H9 (cell line): ENCODE data around the gene FCER1G. TPM values are rescaled to one million over a fixed set of nuclear protein-coding genes. Genes with fewer than 3 reads are reported as not detected.

Source experiments
- DNase-seq: peaks from one replicate; pipeline ENCODE4 v3.0.0-alpha.2; 2017
- H2AFZ ChIP-seq: one replicate; pipeline ENCODE4 v1.6.1; 2013; ENCODE audit warnings: mild to moderate bottlenecking, low read length, control low read depth, moderate library complexity
- H2AK5ac ChIP-seq: 2 replicates; pipeline ENCODE4 v1.6.1; 2013; ENCODE audit warnings: low read length, control low read depth, mixed read lengths; ENCODE audit not compliant: insufficient read length
- H2BK120ac ChIP-seq: one replicate; pipeline ENCODE4 v1.6.1; 2013; ENCODE audit warnings: low read depth, mild to moderate bottlenecking, low read length, control low read depth, inconsistent platforms; ENCODE audit not compliant: poor library complexity, severe bottlenecking
- H2BK12ac ChIP-seq: 2 replicates; pipeline ENCODE4 v1.6.1; 2013; ENCODE audit warnings: low read length, control low read depth, mixed read lengths, low read depth; ENCODE audit not compliant: insufficient read length
- H2BK15ac ChIP-seq: 2 replicates; pipeline ENCODE4 v1.6.1; 2013; ENCODE audit warnings: low read depth, low read length, control low read depth
- H2BK20ac ChIP-seq: one replicate; pipeline ENCODE4 v1.6.1; 2013; ENCODE audit warnings: low read depth, mild to moderate bottlenecking, low read length, control low read depth, inconsistent platforms; ENCODE audit not compliant: poor library complexity, severe bottlenecking
- H2BK5ac ChIP-seq: 2 replicates; pipeline ENCODE4 v1.6.1; 2013; ENCODE audit warnings: low read length, control low read depth, mixed read lengths; ENCODE audit not compliant: insufficient read length
- H3K14ac ChIP-seq: 2 replicates; pipeline ENCODE4 v1.6.1; 2013; ENCODE audit warnings: low read length, control low read depth; ENCODE audit not compliant: insufficient read depth
- H3K18ac ChIP-seq: 2 replicates; pipeline ENCODE4 v1.6.1; 2013; ENCODE audit warnings: low read depth, mild to moderate bottlenecking, mixed read lengths, low read length, control low read depth; ENCODE audit not compliant: insufficient read length
- H3K23ac ChIP-seq: 2 replicates; pipeline ENCODE4 v1.6.1; 2013; ENCODE audit warnings: low read length, control low read depth, mixed read lengths, low read depth; ENCODE audit not compliant: insufficient read length
- H3K23me2 ChIP-seq: 2 replicates; pipeline ENCODE4 v1.6.1; 2013; ENCODE audit warnings: low read depth, mild to moderate bottlenecking, mixed read lengths, low read length, control low read depth; ENCODE audit not compliant: insufficient read length, poor library complexity, severe bottlenecking
- H3K27ac ChIP-seq: 2 replicates; pipeline ENCODE4 v1.5.1; 2013; ENCODE audit warnings: low read length, control low read depth, mixed read lengths, low read depth; ENCODE audit not compliant: insufficient read length
- H3K27me3 ChIP-seq: 2 replicates; pipeline ENCODE4 v1.6.1; 2013; ENCODE audit warnings: low read length, control low read depth, inconsistent platforms; ENCODE audit not compliant: insufficient read depth
- H3K4ac ChIP-seq: 2 replicates; pipeline ENCODE4 v1.6.1; 2013; ENCODE audit warnings: low read depth, mild to moderate bottlenecking, control low read depth, inconsistent platforms, low read length, moderate library complexity
- H3K4me1 ChIP-seq: 2 replicates; pipeline ENCODE4 v1.6.1; 2013; ENCODE audit warnings: low read length, control low read depth, inconsistent platforms; ENCODE audit not compliant: insufficient read depth
- H3K4me2 ChIP-seq: 2 replicates; pipeline ENCODE4 v1.6.1; 2013; ENCODE audit warnings: low read length, control low read depth, mixed read lengths; ENCODE audit not compliant: insufficient read length, insufficient read depth
- H3K56ac ChIP-seq: 2 replicates; pipeline ENCODE4 v1.6.1; 2013; ENCODE audit warnings: low read depth, mild to moderate bottlenecking, mixed read lengths, low read length, control low read depth; ENCODE audit not compliant: insufficient read length
- H3K79me1 ChIP-seq: 2 replicates; pipeline ENCODE4 v1.6.1; 2013; ENCODE audit warnings: low read depth, mild to moderate bottlenecking, moderate library complexity, low read length, control low read depth, inconsistent platforms; ENCODE audit not compliant: insufficient read depth, poor library complexity, severe bottlenecking
- H3K79me2 ChIP-seq: 2 replicates; pipeline ENCODE4 v1.6.1; 2013; ENCODE audit warnings: low read length, control low read depth, inconsistent platforms; ENCODE audit not compliant: insufficient read depth
- H3K9ac ChIP-seq: 2 replicates; pipeline ENCODE4 v1.6.1; 2013; ENCODE audit warnings: low read length, control low read depth, mixed read lengths; ENCODE audit not compliant: insufficient read length; ENCODE audit errors: extremely low read depth
- H3K9me3 ChIP-seq: one replicate; pipeline ENCODE4 v1.6.1; 2013; ENCODE audit warnings: low read depth, low read length, inconsistent platforms; ENCODE audit not compliant: control insufficient read depth
- H3T11ph ChIP-seq: one replicate; pipeline ENCODE4 v1.6.1; 2013; ENCODE audit warnings: mild to moderate bottlenecking, low read length, control low read depth, inconsistent platforms
- H4K20me1 ChIP-seq: one replicate; pipeline ENCODE4 v1.6.1; 2013; ENCODE audit not compliant: control insufficient read depth, insufficient read length, insufficient read depth
- H4K5ac ChIP-seq: 2 replicates; pipeline ENCODE4 v1.6.1; 2013; ENCODE audit warnings: low read depth, mild to moderate bottlenecking, mixed read lengths, low read length, control low read depth; ENCODE audit not compliant: insufficient read length
- H4K8ac ChIP-seq: replicated peaks from 2 replicates; pipeline ENCODE4 v1.6.1; 2013; ENCODE audit warnings: low read length, control low read depth, mixed read lengths, low read depth; ENCODE audit not compliant: insufficient read length
- H4K91ac ChIP-seq: 2 replicates; pipeline ENCODE4 v1.6.1; 2013; ENCODE audit warnings: low read depth, mild to moderate bottlenecking, moderate library complexity, mixed read lengths, low read length, control low read depth; ENCODE audit not compliant: insufficient read length
- H3K27ac Mint-ChIP-seq, 3 experiments: 2 replicates in 2 of 3; 3 replicates in 1 of 3; pipeline ENCODE4 v1.8.0; 2020 to 2021; ENCODE audit warnings: mixed read lengths in 3 of 3, mild to moderate bottlenecking in 1 of 3, moderate library complexity in 1 of 3
- H3K27me3 Mint-ChIP-seq: 2 replicates; pipeline ENCODE4 v1.8.0; 2021; ENCODE audit warnings: low read depth, mild to moderate bottlenecking, moderate library complexity, mixed read lengths
- H3K36me3 Mint-ChIP-seq, 3 experiments: 2 replicates in 2 of 3; 3 replicates in 1 of 3; pipeline ENCODE4 v1.8.0; 2020 to 2021; ENCODE audit warnings: low read depth in 3 of 3, mixed read lengths in 3 of 3; ENCODE audit not compliant: insufficient read depth in 1 of 3
- H3K4me1 Mint-ChIP-seq, 2 experiments: 2 replicates each; pipeline ENCODE4 v1.8.0; 2020; ENCODE audit warnings: mixed read lengths in 2 of 2
- H3K4me3 Mint-ChIP-seq, 2 experiments: 2 replicates in 1 of 2; 3 replicates in 1 of 2; pipeline ENCODE4 v1.8.0; 2020 to 2021; ENCODE audit warnings: mild to moderate bottlenecking in 2 of 2, mixed read lengths in 2 of 2, moderate library complexity in 1 of 2
- H3K9me3 Mint-ChIP-seq, 2 experiments: 2 replicates in 1 of 2; 3 replicates in 1 of 2; pipeline ENCODE4 v1.8.0; 2020; ENCODE audit warnings: mild to moderate bottlenecking in 2 of 2, mixed read lengths in 2 of 2, moderate library complexity in 1 of 2
- WGBS: extraction: QIAGEN DNeasy Blood & Tissue Kit; methylation state at CpG from one replicate; pipeline ENCODE4 v1.1.7; 2013; ENCODE audit warnings: missing lambda C conversion rate, low lambda C conversion rate, mixed read lengths; ENCODE audit not compliant: insufficient read length; ENCODE audit errors: extremely low coverage; 5-methylcytosine and 5-hydroxymethylcytosine counted together
- long read RNA-seq: library from polyadenylated mRNA; unstranded; transcript quantifications from one replicate; pipeline ENCODE4 v2.0.0, GENCODE V29; 2020
- total RNA-seq: library from RNA; stranded (reverse); gene quantifications from 2 replicates; pipeline ENCODE4 v1.2.1, GENCODE V29; 2021
- TF ChIP-seq, protein P1 (sequence below): fragments of 200-600 bp; sonication (generic); conservative IDR thresholded peaks from 3 replicates; pipeline ENCODE4 v1.8.0; 2021; ENCODE audit warnings: antibody characterized with exemption, mild to moderate bottlenecking

The FCER1G gene
- total RNA-seq = 0.44 and 0.90 TPM in 2 replicates
- long read RNA-seq = 0 reads

DNA sequence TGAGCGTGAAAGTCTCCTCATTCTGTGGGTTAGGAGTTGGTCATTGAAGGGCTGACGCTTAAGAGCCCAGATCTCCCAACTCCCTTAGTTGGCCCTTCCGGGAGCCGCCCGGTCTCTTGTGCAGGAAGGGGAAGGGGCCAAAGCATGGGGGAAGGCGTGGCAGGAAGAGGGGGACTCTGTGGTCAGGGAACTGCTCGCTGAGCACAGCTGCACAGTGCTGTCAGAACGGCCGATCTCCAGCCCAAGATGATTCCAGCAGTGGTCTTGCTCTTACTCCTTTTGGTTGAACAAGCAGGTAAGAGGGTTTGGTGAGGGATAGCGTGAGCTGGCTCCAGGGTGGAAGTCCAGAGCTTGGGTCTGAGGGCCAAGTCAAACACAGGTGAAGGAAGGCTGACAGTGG is at the start of gene FCER1G:
FCER1G (plus strand) TSS at position 220 of the 400 bp plus-strand sequence; CDS start at position 247, 27 bp downstream.
- no peak within 1 kb of the TSS for H3K56ac ChIP-seq
- no peak within 1 kb of the TSS for H3K4me3 Mint-ChIP-seq
- H4K5ac ChIP-seq = no peak within 1 kb of the TSS
- peaks cover 21 to 49% (median 49%) of the 10 kb centered on the region in 3 experiments for H3K36me3 Mint-ChIP-seq
- no peak within 1 kb of the TSS for H3K4me2 ChIP-seq
- H3K4ac ChIP-seq = no peak within 1 kb of the TSS
- H2BK120ac ChIP-seq = no peak within 1 kb of the TSS
- no peaks in the 10 kb centered on the region for H3K79me1 ChIP-seq
- TF ChIP-seq, protein P1, sequence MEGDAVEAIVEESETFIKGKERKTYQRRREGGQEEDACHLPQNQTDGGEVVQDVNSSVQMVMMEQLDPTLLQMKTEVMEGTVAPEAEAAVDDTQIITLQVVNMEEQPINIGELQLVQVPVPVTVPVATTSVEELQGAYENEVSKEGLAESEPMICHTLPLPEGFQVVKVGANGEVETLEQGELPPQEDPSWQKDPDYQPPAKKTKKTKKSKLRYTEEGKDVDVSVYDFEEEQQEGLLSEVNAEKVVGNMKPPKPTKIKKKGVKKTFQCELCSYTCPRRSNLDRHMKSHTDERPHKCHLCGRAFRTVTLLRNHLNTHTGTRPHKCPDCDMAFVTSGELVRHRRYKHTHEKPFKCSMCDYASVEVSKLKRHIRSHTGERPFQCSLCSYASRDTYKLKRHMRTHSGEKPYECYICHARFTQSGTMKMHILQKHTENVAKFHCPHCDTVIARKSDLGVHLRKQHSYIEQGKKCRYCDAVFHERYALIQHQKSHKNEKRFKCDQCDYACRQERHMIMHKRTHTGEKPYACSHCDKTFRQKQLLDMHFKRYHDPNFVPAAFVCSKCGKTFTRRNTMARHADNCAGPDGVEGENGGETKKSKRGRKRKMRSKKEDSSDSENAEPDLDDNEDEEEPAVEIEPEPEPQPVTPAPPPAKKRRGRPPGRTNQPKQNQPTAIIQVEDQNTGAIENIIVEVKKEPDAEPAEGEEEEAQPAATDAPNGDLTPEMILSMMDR = no peak
- H3K27ac ChIP-seq = no peak within 1 kb of the TSS
- no peak within 1 kb of the TSS for H2BK15ac ChIP-seq
- no peak within 1 kb of the TSS for H2BK20ac ChIP-seq
- H3K18ac ChIP-seq = no peak within 1 kb of the TSS
- no peak within 1 kb of the TSS for H3T11ph ChIP-seq
- H3K27me3 Mint-ChIP-seq = no peaks in the 10 kb centered on the region
- H3K23me2 ChIP-seq = no peaks in the 10 kb centered on the region
- H3K14ac ChIP-seq = no peak within 1 kb of the TSS
- peak within 1 kb of the TSS in 2 of 3 experiments; percentile 39 to 85; a peak in 3 of 7 replicates for H3K27ac Mint-ChIP-seq
- DNase-seq = no peak
- peaks cover 4% of the 10 kb centered on the region; the same call in 1 of the 2 replicates for H3K4me1 ChIP-seq
- H3K27me3 ChIP-seq = no peaks in the 10 kb centered on the region
- WGBS = no CpG with 5 or more reads among the region's 10 CpGs
- no peak within 1 kb of the TSS for H3K23ac ChIP-seq
- no peaks in the 10 kb centered on the region for H3K9me3 ChIP-seq
- no peak within 1 kb of the TSS for H2BK5ac ChIP-seq
- H2AFZ ChIP-seq = no peak within 1 kb of the TSS
- no peaks in the 10 kb centered on the region for H3K9me3 Mint-ChIP-seq
- peaks cover 19 to 27% of the 10 kb centered on the region in 2 experiments for H3K4me1 Mint-ChIP-seq
- no peaks in the 10 kb centered on the region for H3K79me2 ChIP-seq
- H4K8ac ChIP-seq = no peak within 1 kb of the TSS
- no peak within 1 kb of the TSS for H2AK5ac ChIP-seq
- H3K9ac ChIP-seq = no peak within 1 kb of the TSS
- no peaks in the 10 kb centered on the region for H4K20me1 ChIP-seq
- no peak within 1 kb of the TSS for H4K91ac ChIP-seq
- no peak within 1 kb of the TSS for H2BK12ac ChIP-seq
